GM12891 (cell line): ENCODE results near the gene CD48.

Experiments
- POLR2A ChIP-seq: IDR thresholded peaks from 2 replicates; pipeline ENCODE4 v1.6.1; 2011; ENCODE audit warnings: low read depth, low read length, control low read depth
- POLR2AphosphoS5 ChIP-seq: IDR thresholded peaks from 2 replicates; pipeline ENCODE4 v1.6.1; 2011; ENCODE audit warnings: low read depth, low read length, control low read depth
- TAF1 ChIP-seq: IDR thresholded peaks from 2 replicates; pipeline ENCODE4 v1.6.1; 2011; ENCODE audit warnings: low read depth, low read length, control low read depth

DNA sequence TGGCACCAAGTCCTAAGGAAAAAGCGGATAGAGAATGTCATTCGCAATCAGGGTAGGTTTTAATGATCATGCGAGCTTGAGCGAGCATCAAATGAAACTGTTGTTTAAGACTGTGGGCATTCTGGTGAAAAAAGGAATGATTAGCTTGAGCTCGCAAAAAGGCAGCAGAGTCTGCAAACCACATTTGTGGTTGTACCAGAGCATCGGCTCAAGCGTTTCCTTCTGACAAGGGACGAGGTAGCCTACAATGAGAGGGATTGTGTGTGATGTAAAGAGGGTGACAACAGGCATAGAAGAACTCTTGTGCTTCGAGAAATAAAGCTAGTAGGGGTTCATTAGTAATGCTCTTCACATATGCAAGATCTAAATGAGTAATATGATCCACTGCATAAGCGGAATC, 11.1 kb upstream of the CD48 start:
- TF ChIP-seq POLR2A (no peak), TAF1 (no peak), POLR2AphosphoS5 (no peak)
